Middle frontal gyrus (tissue), 1 donor: ENCODE data around the gene MARK4.

Experiments used
- DNase-seq: peaks from one replicate; pipeline ENCODE4 v3.0.0-alpha.2; 2015; ENCODE audit warnings: low spot score; ENCODE audit errors: extremely low spot score

The MARK4 gene

GRCh38 chr19:45271098-45271734, 20.1 kb downstream of the MARK4 start:
- no peak for DNase-seq

DNA sequence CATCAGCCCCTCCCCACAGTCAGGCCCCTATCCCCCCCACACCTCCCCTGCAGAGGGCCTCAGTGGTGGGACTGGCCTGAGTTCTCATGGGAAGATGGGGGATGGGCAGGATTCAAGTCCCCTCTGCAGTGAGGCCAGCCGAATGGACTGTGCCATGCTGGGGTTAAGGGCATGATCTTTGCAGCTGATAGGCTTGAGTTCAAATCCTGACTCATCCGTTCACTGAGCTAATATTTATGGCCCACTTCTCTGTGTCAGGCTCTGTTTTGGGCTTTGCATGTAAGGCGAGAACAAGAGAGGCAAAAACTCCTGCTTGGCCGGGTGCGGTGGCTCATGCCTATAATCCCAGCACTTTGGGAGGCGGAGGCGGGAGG, 20.7 kb downstream of the MARK4 start:
- DNase-seq = no peak

GRCh38 chr19:45273521-45273855, 22.4 kb downstream of the MARK4 start:
- no peak for DNase-seq

DNA sequence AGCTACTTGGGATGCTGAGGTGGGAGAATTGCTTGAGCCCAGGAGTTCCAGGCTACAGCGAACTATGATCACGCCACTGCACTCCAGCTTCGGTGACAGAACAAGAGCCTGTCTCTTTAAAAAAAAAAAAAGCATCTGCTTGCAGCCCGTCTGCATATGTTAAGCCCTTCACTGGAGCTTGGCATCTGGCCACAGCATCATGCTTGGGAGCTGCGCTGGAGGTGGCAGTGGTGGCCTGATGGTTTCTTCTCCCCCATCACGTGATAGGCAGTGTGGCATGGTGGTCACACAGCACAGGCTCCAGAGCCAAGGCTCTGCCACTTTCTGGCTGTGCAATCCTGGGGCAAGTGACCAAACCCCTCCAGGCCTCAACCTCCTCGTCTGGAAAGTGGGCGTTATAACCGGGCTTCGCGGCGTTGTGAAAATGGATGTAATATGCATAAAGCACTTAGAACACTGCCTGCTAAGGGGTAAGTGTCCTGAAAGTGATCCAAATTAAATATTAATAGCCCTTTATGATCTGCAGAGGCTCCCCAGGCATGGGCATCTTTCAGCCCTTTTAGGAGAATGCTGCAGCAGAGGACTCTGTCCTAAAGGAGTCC, 24.4 kb downstream of the MARK4 start:
- DNase-seq = no peak

DNA sequence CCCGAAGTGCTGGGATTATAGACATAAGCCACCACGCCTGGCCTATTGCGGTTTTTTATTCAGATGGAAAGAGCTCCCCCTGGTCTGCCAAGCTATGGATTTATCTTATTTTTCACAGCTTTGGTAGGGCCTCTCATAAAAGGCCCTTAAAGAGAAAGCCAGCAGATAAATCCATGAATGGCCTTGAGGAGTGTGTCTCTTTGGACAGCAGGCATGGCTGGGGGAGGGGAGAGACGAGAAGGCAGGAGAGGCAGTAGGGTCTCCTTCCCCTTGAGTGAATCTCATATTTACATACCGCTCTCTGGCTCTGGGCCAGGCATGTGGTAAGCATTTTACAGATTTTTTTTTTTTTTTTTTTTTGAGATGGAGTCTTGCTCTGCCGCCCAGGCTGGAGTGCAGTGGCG, 25.2 kb downstream of the MARK4 start:
- no peak for DNase-seq

- DNase-seq = no peak
Observed at GRCh38 chr19:45278087-45278486, 27.0 kb downstream of the MARK4 start.

GRCh38 chr19:45279587-45280192, 28.6 kb downstream of the MARK4 start:
- DNase-seq = no peak

DNA sequence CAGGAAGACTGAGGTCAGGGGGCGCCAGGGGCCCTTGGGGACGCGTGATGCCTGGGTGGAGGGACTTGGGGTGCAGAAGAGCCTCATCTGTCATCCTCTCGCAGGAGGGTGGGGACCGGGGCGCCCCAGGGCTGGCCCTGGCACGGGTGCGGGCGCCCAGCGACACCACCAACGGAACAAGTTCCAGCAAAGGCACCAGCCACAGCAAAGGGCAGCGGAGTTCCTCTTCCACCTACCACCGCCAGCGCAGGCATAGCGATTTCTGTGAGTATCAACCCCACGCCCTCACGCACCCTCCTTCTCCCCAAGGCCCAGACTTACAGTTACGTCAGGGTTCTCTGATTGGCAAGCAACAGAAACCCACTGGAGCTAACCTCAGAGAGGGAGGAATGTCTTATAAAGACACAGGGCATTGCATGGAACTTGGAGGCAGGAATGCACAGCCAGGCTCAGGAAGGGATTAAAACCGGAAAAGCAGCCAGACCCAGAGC, 29.4 kb downstream of the MARK4 start:
- DNase-seq = no peak

GRCh38 chr19:45283443-45284033, 32.5 kb downstream of the MARK4 start:
- no peak for DNase-seq

DNA sequence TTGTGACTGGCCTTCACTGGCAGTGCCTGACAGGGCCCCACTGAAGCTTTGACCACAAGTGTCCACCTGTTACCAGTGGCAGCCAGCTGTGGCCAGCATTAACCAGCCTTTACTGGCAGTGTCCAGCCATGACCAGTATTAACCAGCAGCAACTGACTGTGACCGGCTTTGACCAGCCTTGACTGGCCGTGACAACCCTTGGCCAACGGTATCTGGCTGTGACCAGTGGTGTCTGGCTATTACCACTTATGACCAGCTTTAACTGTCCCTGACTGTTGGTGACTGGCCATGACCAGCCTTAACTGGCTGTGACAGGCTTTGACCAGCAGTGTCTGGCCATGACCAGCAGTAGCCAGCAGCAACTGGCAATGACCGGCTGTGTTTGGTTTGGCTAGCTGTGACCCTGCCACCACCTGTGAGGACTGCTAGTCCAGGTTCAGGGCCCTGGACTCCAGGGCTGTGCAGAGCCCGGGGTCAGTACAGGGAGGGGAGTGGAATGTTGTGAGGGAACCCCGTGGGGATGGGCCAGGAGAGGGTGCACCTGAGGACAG, 39.4 kb downstream of the MARK4 start:
- DNase-seq = no peak

DNA sequence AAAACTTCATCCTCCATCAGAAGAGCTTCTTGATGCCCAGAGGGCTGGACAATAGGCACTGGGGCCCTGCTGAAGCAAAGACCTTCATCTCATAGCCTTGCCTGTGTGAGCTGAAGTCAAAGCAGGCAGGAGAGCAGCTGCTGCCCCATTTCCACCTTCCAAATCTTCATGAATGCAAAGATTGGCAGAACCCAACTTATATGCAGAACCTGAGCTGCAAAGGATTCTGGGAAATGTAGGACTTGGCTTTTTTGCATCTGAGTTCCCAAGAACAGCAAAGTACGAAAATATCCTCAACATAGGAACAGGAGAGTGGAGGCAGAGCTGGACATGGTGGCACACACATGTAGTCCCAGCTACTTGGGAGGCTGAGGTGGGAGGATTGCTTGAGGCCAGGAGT, 40.8 kb downstream of the MARK4 start:
- no peak for DNase-seq

DNA sequence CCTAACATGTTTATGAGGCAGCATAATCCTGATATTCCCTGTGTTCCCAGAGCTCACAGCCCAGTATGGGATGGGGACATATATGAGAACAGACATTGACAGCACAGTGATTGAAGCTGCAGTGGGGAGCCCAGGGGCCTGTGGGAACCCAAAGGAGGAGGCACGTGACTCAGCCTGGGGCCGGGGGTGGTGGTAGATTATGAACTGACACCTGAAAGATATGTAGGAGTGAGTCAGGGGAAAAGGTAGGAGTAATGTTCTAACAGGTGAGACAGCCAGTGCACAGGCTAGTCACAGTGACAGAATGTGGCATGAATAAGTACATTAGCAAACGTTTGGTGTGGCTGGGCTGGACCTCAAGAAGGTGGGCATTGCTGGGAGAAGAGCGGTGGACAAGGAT, 42.6 kb downstream of the MARK4 start:
- no peak for DNase-seq

- DNase-seq = peak; percentile 4
Observed at GRCh38 chr19:45294291-45295029, 43.4 kb downstream of the MARK4 start.

GRCh38 chr19:45295873-45296272, 44.8 kb downstream of the MARK4 start:
- no peak for DNase-seq

GRCh38 chr19:45296355-45296754, 45.3 kb downstream of the MARK4 start:
- DNase-seq = no peak

GRCh38 chr19:45297674-45298073, 46.6 kb downstream of the MARK4 start:
- DNase-seq = no peak

DNA sequence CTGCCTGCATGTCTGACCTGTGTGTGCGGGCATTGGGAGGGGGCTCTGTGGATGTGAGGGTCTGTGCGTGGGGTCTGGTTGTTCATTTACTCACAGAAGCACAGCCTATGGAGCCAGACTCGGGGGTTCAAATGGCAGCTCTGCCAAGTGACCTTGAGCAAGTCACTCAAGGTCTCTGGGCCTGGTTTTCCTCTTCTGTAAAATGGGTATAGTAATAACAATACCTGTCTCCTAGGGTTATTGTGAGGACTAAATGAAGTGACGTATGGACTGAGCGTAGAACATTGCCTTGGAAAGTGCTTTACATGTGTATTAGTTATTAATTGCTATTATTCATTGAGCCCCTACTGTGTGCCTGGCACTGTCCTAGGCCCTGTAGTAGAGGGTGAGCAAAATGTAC, 47.2 kb downstream of the MARK4 start:
- DNase-seq = no peak

DNA sequence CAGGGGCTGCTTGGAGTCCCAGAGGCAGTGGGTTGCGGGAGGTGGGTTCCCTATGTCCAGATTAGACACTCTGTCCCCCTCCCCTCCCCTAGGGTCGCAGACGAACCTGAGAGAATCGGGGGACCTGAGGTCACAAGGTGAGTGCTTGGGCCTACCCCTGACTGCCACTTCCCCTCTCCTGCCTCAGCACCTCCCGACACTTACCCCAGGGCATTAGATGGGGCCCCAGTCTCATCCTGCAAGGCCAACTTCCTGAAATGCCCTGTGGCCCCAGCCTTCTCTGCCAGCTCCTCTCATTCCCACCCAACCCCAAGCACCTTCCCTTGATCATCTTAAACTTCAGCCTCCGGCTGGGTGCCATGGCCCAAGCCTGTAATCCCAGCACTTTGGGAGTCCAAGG, 48.6 kb downstream of the MARK4 start:
- DNase-seq = no peak

DNA sequence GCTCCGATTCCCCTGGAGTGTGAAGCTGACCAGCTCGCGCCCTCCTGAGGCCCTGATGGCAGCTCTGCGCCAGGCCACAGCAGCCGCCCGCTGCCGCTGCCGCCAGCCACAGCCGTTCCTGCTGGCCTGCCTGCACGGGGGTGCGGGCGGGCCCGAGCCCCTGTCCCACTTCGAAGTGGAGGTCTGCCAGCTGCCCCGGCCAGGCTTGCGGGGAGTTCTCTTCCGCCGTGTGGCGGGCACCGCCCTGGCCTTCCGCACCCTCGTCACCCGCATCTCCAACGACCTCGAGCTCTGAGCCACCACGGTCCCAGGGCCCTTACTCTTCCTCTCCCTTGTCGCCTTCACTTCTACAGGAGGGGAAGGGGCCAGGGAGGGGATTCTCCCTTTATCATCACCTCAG, 51.3 kb downstream of the MARK4 start:
- DNase-seq = no peak

DNA sequence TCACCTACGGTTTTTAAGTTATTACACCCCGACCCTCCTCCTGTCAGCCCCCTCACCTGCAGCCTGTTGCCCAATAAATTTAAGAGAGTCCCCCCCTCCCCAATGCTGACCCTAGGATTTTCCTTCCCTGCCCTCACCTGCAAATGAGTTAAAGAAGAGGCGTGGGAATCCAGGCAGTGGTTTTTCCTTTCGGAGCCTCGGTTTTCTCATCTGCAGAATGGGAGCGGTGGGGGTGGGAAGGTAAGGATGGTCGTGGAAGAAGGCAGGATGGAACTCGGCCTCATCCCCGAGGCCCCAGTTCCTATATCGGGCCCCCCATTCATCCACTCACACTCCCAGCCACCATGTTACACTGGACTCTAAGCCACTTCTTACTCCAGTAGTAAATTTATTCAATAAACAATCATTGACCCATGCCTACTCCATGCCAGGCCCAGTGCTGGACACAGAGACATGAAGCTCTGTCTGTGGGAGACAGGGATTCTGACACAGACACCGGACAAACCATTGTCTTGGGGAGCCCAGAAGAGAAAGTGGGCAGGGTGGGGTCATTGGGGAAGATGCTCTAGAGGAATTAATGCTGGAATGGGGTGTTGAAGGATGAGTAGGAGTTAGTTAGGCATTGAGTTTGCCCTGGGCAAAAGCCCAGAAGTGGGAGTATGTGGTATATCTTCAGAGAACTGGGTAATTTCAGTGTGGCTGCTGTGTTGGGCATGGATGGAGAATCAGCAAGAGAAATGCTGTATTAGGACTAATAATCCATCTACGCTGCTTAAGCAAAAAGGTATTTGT, 52.4 kb downstream of the MARK4 start:
- DNase-seq = no peak
